HUES6 (cell line): ENCODE data around the gene JDP2.

Experiments used
- H3K27ac ChIP-seq: 2 replicates; pipeline ENCODE4 v1.7.0; 2013; ENCODE audit warnings: low read depth, mild to moderate bottlenecking, low read length, inconsistent platforms
- H3K27me3 ChIP-seq: 2 replicates; pipeline ENCODE4 v1.6.1; 2013; ENCODE audit warnings: low read length; ENCODE audit not compliant: control insufficient read depth, insufficient read depth
- H3K36me3 ChIP-seq: 2 replicates; pipeline ENCODE4 v1.6.1; 2013; ENCODE audit warnings: low read length; ENCODE audit not compliant: control insufficient read depth, insufficient read depth
- H3K4me1 ChIP-seq: 2 replicates; pipeline ENCODE4 v1.6.1; 2013; ENCODE audit warnings: low read length; ENCODE audit not compliant: control insufficient read depth, insufficient read depth
- H3K4me3 ChIP-seq: 2 replicates; pipeline ENCODE4 v1.5.1; 2013; ENCODE audit warnings: low read depth, low read length
- H3K9ac ChIP-seq: one replicate; pipeline ENCODE4 v1.6.1; 2013; ENCODE audit warnings: mild to moderate bottlenecking, low read length
- H3K9me3 ChIP-seq: 2 replicates; pipeline ENCODE4 v1.6.1; 2013; ENCODE audit warnings: low read depth, low read length; ENCODE audit not compliant: control insufficient read depth, insufficient read depth

The JDP2 gene

DNA sequence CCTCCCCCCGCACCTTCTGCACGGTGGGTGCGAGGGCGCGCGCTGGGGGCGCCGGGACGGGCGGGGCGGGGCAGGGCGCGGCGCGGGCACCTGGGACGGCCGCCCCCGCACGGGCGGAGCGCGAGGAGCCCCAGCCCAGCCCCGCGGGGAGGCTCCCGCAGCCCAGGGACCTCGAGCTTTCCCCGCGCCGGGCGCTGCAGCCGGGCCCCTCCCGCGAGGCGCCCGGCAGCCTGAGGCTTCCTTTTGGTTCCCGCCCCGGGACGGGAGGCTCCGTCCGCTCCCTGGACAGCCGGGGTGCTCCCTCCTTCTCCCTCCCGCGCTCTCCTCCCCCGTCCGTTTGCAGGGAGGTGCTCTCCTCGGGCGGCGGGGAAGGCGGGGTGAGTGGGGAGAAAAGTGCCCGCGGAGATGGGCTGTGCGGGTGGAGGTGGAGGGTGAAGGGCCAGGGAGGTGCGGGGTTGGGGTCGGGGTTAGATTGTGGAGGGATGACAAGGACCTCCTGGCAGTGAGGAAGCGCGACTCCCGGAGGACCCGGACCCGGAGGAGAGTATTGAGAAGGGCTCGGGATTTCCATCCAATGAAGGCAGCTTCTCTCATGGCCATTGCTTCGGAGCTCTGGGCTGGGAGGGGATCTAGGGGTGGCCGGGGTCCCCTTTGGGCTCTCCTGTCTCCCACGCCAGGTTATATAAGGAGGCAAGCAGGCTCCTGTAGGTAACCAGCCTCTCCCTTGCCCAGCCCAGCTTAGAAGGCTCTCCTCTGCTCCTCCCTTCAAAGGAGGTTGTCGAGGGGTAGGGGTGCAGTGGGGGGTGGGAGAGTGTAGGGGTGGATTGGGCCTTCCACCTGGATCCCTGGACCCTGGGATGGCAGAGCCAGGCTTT, 645 bp downstream of the JDP2 start:
- Histone ChIP-seq H3K36me3 (peaks cover 17% of the 10 kb centered on the region), H3K27ac (no peak overlapping the region)

DNA sequence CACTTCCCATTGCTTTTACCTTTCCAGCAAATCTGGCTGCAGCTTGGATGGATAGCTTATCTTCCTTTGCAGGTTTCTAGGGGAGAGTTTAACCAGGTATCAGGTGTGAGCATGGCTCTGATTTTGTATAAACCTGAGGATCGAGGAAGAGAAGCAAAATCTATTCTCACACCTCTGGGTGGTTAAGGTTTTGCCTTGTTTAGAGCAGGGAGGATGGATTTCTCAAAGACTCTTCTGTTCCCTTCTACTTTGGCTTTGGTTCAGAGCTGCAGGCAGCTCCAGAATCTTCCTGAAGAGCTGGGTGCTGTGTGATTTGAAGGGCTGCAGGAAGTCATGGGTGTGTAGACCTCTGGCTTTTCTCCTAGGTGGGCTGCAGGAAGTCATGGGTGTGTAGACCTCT, 1.7 kb downstream of the JDP2 start:
- Histone ChIP-seq H3K9me3 (peaks cover under 1% of the 10 kb centered on the region; the same call in 1 of the 2 replicates), H3K9ac (peak overlapping the region; percentile 22), H3K4me1 (peaks cover 37% of the 10 kb centered on the region), H3K36me3 (peaks cover 27% of the 10 kb centered on the region), H3K27ac (no peak overlapping the region), H3K4me3 (peak overlapping the region; percentile 71; the same call in 1 of the 2 replicates), H3K27me3 (peaks cover 15% of the 10 kb centered on the region)

More for the DNA sequence above, 645 bp downstream of the JDP2 start:
- H3K9ac ChIP-seq = peak overlapping the region; percentile 61
- peaks cover 37% of the 10 kb centered on the region for H3K4me1 ChIP-seq
- peak overlapping the region; percentile 71 for H3K4me3 ChIP-seq
- H3K27me3 ChIP-seq = peaks cover 15% of the 10 kb centered on the region
- peaks cover 7% of the 10 kb centered on the region for H3K9me3 ChIP-seq

DNA sequence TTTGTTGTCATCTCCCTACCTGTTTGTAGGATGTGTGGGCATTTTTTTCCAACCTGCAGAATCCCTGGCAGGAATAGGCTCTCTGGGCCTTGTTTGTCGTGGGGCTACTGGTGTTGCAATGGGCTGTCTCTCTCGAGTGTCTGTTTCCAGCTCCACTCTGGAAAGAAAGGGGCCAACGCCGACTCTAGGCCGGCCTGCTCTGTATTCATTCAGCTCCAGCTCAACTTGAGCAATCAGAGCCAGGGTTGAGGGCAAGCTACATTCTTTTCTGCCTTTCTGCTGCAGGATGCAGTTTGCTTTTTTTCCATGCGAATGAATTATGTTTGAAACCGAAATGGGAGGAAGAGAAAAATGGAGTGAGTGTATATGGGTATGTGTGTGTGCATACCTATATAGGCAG, 2.3 kb downstream of the JDP2 start:
- H3K27me3 ChIP-seq = peaks cover 15% of the 10 kb centered on the region
- no peaks in the 10 kb centered on the region for H3K9me3 ChIP-seq
- peaks cover 33% of the 10 kb centered on the region for H3K36me3 ChIP-seq
- H3K27ac ChIP-seq = no peak overlapping the region
- H3K4me1 ChIP-seq = peaks cover 37% of the 10 kb centered on the region
- peak overlapping the region; percentile 71 for H3K4me3 ChIP-seq
- no peak overlapping the region for H3K9ac ChIP-seq

DNA sequence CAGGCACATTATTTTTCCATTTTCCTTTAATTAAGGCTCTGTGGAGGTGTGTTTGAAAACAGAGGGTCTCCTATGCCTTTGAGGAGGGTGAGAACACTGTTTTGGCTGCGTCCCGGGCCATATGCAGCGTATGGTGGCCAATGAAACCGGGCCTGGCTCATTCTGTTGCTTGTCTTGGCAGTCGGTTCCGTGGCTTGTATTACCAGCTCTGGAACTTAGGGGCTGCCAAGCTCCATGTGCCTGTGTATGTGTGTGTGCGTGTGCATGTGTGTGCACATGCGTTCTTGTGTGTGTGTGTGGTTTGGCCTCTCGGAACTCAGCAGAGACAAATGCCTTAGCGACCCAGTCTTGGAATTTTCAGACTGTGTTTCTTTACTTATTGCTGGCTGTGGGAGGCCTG, 2.7 kb downstream of the JDP2 start:
- peaks cover 37% of the 10 kb centered on the region for H3K36me3 ChIP-seq
- no peak overlapping the region for H3K27ac ChIP-seq
- H3K9ac ChIP-seq = no peak overlapping the region
- peaks cover 15% of the 10 kb centered on the region for H3K27me3 ChIP-seq
- no peaks in the 10 kb centered on the region for H3K9me3 ChIP-seq
- peaks cover 36% of the 10 kb centered on the region for H3K4me1 ChIP-seq
- H3K4me3 ChIP-seq = peak overlapping the region; percentile 26

DNA sequence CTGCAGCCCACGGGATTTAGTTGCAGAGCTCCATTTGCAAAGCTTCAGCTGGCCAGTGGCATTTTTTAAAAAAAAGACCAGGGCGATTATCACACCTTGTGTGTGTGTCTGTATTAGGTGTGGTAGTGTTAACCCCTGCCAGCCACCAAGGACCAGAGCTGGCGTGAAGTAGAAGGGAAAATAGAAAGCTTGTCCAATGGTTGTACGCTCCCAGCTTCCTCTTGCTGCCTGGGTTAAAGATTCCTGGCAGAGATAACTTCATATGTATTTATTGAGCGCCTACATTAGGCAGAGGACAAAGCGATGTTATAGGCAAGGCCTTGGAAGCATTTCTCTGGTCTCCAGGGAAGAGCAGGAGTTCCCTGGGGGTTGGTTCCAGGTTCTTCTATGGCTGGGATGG, 3.2 kb downstream of the JDP2 start:
- Histone ChIP-seq H3K27ac (no peak overlapping the region), H3K4me3 (no peak overlapping the region), H3K9ac (no peak overlapping the region)

DNA sequence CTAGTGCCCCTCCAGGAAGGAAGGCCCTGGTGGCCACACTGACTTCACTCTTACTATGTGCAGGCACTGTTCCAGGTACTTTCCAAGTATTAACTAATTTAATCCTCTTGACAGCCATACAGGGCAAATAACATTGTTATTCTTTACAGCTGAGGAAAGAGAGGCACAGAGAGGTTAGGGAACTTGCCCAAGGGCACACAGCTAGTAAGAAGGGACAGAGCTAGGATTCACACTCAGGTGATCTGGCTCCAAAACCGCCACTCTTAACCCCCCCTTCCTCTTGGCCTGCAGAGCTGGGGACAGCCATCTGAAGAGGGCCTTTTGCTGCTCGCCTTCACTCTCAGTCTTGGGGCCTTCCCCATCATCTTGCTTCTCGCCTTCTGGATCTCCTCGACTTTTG, 4.0 kb downstream of the JDP2 start:
- Histone ChIP-seq H3K4me1 (peaks cover 23% of the 10 kb centered on the region), H3K27ac (no peak overlapping the region), H3K9ac (no peak overlapping the region), H3K36me3 (peaks cover 46% of the 10 kb centered on the region), H3K4me3 (no peak overlapping the region), H3K27me3 (peaks cover 6% of the 10 kb centered on the region), H3K9me3 (no peaks in the 10 kb centered on the region)

More for the DNA sequence above, 3.2 kb downstream of the JDP2 start:
- Histone ChIP-seq H3K36me3 (peaks cover 41% of the 10 kb centered on the region), H3K4me1 (peaks cover 31% of the 10 kb centered on the region), H3K27me3 (peaks cover 14% of the 10 kb centered on the region), H3K9me3 (no peaks in the 10 kb centered on the region)

DNA sequence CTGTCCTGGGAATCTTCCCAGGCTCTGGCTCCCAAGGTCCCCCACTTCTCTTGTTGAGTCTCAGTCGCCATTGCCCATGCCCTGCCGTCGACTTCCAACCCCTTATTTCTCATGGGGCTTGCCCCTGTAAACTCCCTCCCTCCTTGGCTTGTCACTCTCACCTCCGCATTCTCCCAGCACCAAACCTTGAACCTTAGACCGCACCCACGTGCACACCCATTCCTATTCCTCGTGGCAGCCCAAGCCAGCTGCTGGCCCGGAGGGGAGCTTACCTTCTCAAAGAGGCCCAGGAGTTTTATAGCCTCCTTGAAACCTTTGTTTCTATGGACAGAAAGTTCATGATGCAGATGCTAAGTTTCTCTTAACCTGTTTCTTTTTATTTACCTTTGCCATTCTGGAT, 4.6 kb downstream of the JDP2 start:
- no peaks in the 10 kb centered on the region; the same call in 1 of the 2 replicates for H3K27me3 ChIP-seq
- no peak overlapping the region for H3K4me3 ChIP-seq
- H3K9ac ChIP-seq = no peak overlapping the region
- peaks cover 47% of the 10 kb centered on the region for H3K36me3 ChIP-seq
- peaks cover 24% of the 10 kb centered on the region for H3K4me1 ChIP-seq
- H3K9me3 ChIP-seq = no peaks in the 10 kb centered on the region
- H3K27ac ChIP-seq = no peak overlapping the region

DNA sequence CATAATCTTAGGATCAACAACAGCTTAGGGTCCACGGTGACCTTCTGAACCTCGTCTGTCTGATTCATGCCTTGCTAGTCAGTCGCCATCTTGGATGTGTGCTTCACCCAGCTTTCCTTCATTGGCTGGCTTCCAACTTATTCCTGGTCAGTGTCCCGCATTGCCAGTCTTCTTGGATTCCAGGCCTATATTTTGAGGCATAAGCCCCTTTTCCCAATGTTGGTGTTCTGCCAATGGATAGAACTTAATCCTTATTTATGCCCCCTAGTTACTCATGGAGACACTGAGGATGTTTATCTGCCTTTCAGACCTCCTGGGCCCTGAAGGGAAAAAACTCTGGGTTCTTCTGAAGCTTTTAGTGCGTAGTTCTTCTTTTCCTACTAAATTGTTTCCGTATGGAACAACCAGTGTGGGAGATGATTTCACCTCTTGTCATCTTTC, 5.8 kb downstream of the JDP2 start:
- H3K4me1 ChIP-seq = peaks cover 37% of the 10 kb centered on the region
- H3K36me3 ChIP-seq = peaks cover 59% of the 10 kb centered on the region
- no peaks in the 10 kb centered on the region for H3K27me3 ChIP-seq
- H3K4me3 ChIP-seq = no peak overlapping the region
- H3K9ac ChIP-seq = no peak overlapping the region
- no peak overlapping the region for H3K27ac ChIP-seq
- H3K9me3 ChIP-seq = no peaks in the 10 kb centered on the region

DNA sequence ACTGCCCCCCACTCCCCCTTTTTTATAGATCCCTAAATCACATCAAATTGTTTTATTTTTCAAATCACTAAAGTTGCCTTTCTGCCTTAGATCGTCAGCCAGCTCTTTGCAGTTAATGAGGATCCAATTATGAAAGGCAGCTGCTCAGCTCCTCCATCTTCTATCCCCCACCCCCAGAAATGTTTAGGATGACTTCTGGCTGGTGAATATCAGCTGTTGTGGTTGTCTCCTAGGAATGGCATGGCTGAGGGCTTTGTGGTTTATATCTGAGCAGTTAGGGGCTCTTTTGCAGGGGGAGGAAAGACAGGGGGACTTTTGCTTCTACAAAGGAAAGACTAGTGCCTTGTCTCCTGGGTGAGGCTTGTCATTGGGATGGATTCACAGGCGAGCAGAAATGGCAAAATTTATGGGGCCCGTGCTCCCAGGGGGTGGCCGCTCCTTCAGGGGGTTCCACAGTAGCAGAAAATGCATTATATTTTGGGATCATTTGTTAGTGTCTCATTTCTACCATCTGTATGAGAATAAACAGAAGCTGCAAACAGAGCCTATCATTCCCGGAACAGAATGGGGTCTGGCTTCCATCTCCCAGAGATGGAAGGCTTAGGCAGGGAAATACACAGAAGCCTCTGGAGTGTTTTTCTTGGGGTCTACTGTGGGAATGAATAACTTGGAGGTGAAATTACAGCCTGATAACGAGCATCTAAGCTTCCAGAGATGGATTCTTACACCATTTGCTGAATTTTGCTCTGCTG, 6.5 kb downstream of the JDP2 start:
- no peaks in the 10 kb centered on the region for H3K9me3 ChIP-seq
- H3K9ac ChIP-seq = no peak overlapping the region
- H3K27ac ChIP-seq = no peak overlapping the region
- H3K4me1 ChIP-seq = peaks cover 37% of the 10 kb centered on the region
- H3K4me3 ChIP-seq = no peak overlapping the region
- no peaks in the 10 kb centered on the region for H3K27me3 ChIP-seq
- peaks cover 66% of the 10 kb centered on the region for H3K36me3 ChIP-seq

DNA sequence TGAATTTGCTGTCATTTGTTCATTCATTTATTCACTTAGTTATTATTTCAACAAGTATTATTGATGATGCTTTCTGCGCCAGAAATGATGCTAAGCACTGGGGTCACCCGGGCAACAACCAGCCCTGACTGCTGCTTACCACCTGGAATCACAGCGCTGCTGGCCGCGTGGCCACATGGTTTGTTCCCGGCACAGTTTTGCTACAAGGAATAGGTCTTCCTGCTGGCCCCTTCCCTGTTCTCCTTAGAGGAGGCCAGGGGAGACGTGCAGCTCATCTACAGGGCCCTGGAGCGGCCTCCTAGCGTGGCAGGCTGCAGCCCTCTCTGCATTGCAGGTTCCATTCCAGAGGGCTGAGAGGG, 7.0 kb downstream of the JDP2 start:
- Histone ChIP-seq H3K4me1 (peaks cover 34% of the 10 kb centered on the region), H3K36me3 (peaks cover 70% of the 10 kb centered on the region), H3K9me3 (no peaks in the 10 kb centered on the region), H3K27ac (no peak overlapping the region), H3K27me3 (no peaks in the 10 kb centered on the region), H3K4me3 (no peak overlapping the region), H3K9ac (no peak overlapping the region)

DNA sequence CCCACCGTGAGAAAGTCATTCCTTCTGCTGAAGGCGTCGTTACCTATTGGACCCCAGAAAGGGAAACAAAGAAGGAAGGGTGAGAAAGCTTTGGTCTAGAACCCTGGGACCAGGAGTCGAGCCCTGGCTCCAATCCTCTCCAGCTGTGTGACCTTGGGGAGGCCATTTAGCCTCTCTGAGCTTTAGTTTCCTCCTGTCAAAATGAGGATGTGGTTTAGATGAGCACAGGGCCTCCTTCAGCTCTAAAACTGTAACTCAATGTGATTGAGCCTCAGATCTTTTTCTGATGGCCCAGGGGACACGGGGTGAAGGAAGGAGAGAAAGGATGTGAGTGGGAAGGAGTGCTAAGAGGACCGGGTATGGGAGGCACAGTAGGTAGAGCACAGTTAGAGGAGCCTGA, 7.7 kb downstream of the JDP2 start:
- H3K27me3 ChIP-seq = no peaks in the 10 kb centered on the region
- H3K9ac ChIP-seq = no peak overlapping the region
- H3K36me3 ChIP-seq = peaks cover 71% of the 10 kb centered on the region
- peaks cover 28% of the 10 kb centered on the region for H3K4me1 ChIP-seq
- no peak overlapping the region for H3K4me3 ChIP-seq
- H3K9me3 ChIP-seq = no peaks in the 10 kb centered on the region
- H3K27ac ChIP-seq = no peak overlapping the region
